Ramos (cell line): ENCODE data around the gene ZNF469.

ENCODE experiments used
- in situ Hi-C: fragments of 300-500 bp; cut with MboI; formaldehyde crosslinking; loops from one replicate; pipeline ENCODE4 v1.14.3; 2022; ENCODE audit warnings: low sequenced_read_pairs; ENCODE audit not compliant: unreplicated experiment

Gene ZNF469

GRCh38 chr16:88389621-88390160, 6.9 kb downstream of the ZNF469 start:
- in situ Hi-C loops = no loop called here

GRCh38 chr16:88390265-88390664, 7.5 kb downstream of the ZNF469 start:
- in situ Hi-C loops = no loop called here

- in situ Hi-C loops = no loop called here
These were observed 8.0 kb downstream of the ZNF469 start for GRCh38 chr16:88390735-88391134.

GRCh38 chr16:88391144-88391850, 8.5 kb downstream of the ZNF469 start:
- in situ Hi-C loops = no loop called here

GRCh38 chr16:88392111-88392510, 9.4 kb downstream of the ZNF469 start:
- in situ Hi-C loops = no loop called here

GRCh38 chr16:88392616-88393015, 9.9 kb downstream of the ZNF469 start:
- in situ Hi-C loops = no loop called here

GRCh38 chr16:88393034-88393433, 10.3 kb downstream of the ZNF469 start:
- in situ Hi-C loops = no loop called here

- in situ Hi-C loops = no loop called here
These were observed 10.8 kb downstream of the ZNF469 start for GRCh38 chr16:88393571-88393970.

GRCh38 chr16:88394426-88394825, 11.7 kb downstream of the ZNF469 start:
- in situ Hi-C loops = no loop called here

GRCh38 chr16:88395669-88396584, 13.2 kb downstream of the ZNF469 start:
- in situ Hi-C loops = no loop called here

GRCh38 chr16:88398170-88398873, 15.6 kb downstream of the ZNF469 start:
- in situ Hi-C loops = no loop called here

- in situ Hi-C loops = no loop called here
These were observed 16.1 kb downstream of the ZNF469 start for GRCh38 chr16:88398874-88399178.

- in situ Hi-C loops = no loop called here
These were observed 17.4 kb downstream of the ZNF469 start for GRCh38 chr16:88400186-88400585.

GRCh38 chr16:88401604-88402246, 19.0 kb downstream of the ZNF469 start:
- in situ Hi-C loops = no loop called here

GRCh38 chr16:88402551-88403240, 19.9 kb downstream of the ZNF469 start:
- in situ Hi-C loops = no loop called here

- in situ Hi-C loops = no loop called here
These were observed 21.2 kb downstream of the ZNF469 start for GRCh38 chr16:88403794-88404581.

GRCh38 chr16:88404769-88405168, 22.0 kb downstream of the ZNF469 start:
- in situ Hi-C loops = no loop called here

- in situ Hi-C loops = no loop called here
These were observed 22.7 kb downstream of the ZNF469 start for GRCh38 chr16:88405216-88406060.
